Endometrium (tissue), 2 donors: ENCODE data around the gene TERB1.

Source experiments
- FAIRE-seq: peaks from 2 replicates; lab custom pipeline; 2012; peaks lifted over from hg19 to GRCh38; lab: Jason Lieb, UNC
- donor health status: control.
- donor health status: control.

TERB1 gene

GRCh38 chr16:66801320-66802105, at the start of gene TERB1:
Gene TERB1, minus strand, starts transcription at chr16:66801584. Its CDS starts 4,786 bp downstream, at chr16:66796798.
- FAIRE-seq: no peak

DNA sequence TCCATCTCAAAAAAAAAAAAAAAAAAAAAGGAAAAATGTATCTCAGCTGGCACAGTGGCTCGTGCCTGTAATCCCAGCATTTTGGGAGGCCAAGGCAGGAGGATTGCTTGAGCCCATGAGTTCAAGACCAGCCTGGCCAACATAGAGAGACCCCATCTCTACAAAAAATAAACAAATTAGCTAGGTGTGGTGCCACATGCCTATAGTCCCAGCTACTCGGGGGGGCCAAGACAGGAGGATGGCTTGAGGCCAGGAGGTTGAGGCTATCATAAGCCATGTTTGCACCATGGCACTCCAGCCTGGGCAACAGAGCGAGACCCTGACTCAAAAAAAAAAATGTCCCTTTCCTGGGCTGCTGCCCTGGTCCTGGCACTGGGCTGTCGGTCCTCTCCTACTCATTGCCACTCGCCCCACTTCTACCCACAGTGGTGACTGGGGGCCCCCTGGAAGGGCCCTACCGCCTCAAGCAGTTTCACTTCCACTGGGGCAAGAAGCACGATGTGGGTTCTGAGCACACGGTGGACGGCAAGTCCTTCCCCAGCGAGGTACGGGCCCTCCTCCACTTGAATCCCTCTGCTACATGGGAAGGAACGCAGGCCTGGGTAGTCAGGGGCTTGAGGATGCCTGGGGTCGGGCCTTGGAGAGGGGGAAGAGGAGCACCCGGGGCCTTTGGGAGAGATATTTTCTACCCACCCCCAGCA, 48.9 kb upstream of the TERB1 start:
- no peak for FAIRE-seq

- FAIRE-seq: no peak
These were observed 48.2 kb upstream of the TERB1 start for GRCh38 chr16:66849549-66849948.

- no peak for FAIRE-seq
These were observed 47.6 kb upstream of the TERB1 start for GRCh38 chr16:66849021-66849420.

GRCh38 chr16:66848172-66848571, 46.8 kb upstream of the TERB1 start:
- FAIRE-seq: no peak

DNA sequence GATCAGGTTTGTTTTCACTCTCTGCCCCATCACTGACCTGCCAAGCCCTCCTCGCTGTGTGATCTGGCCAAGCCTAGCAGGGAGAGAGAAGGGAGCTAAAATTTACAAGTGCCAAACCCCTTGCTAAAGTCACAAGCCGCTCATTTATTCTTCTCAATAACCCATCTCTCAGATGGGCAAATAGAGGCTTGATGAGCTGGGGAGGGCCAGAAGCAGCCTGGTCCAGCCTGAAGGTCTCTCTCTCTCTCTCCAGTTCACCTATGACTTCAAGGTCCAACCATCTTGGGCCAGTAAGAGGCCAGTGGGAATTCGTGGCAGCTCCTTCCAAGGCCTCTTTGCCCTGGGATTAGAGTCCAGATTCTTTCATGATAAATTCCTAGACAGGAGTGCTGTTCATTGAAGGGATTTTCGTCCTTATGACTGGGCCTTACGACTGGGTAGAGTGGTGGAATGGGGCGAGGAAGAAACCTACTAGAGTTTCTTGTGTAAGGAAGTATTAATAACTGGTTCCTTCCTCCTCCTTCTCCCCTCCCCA, 46.2 kb upstream of the TERB1 start:
- FAIRE-seq: no peak

GRCh38 chr16:66846831-66847230, 45.4 kb upstream of the TERB1 start:
- FAIRE-seq: no peak

- FAIRE-seq: no peak
These were observed 44.9 kb upstream of the TERB1 start for GRCh38 chr16:66846266-66846665.

DNA sequence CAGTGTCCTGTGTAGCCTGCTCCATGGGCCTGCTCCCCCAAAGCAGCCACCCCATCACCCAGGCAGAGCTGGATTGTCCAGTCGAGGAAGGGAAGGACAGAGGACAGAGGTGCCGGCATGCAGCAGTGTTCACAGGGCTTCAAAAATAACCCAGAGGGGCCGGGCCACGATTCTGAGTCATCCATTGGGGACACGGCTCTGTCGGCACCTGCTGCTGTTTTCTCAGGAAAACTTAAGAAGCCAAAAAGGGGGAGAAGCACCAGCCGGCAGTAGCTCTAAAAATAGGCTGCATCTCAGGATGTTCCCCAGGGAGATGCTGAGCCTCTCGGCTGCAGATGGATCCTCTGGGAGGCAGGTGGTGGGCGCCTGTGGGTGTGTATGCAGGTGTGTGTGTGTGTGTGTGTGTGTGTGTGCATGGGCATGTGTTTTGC, 44.4 kb upstream of the TERB1 start:
- no peak for FAIRE-seq

- no peak for FAIRE-seq
These were observed 43.7 kb upstream of the TERB1 start for GRCh38 chr16:66845080-66845410.

- no peak for FAIRE-seq
These were observed 43.1 kb upstream of the TERB1 start, which contains the start of gene CA7 for GRCh38 chr16:66844342-66845079. Gene CA7, plus strand, starts transcription at chr16:66844414. Its CDS starts 74 bp downstream, at chr16:66844488.

DNA sequence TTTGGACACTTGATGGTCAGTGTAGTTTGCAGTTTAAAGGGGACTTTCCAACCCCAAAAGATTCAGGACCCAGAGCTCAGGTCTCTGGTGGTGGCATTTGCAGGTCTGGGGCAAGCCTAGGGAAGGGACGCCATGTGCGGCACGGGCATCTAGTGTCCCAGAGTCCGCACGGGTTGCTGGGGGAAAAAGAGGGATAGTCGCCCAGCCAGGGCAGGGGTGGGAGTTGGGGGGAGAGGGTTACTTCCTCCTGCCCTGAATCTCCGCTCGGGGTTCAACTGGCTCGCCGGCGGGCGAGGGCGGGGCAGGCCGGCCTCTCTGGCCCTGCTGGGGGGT, 42.6 kb upstream of the TERB1 start:
- no peak for FAIRE-seq

DNA sequence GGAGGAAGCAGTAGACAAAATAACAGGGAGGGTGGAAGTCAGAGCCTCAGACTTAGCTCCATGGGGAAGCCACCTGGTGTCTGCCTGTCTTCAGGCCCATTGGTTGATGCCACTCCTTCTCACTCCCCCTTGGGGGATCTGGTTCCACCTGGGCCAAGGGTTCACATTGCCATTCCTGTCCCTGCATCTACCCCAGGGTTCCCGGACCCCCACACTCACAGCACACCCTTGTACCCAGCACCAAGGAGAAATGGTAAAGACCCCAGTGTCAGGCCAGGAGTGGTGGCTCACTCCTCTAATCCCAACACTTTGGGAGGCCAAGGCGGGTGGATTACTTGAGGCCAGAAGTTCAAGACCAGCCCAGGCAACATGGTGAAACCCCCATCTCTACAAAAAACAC, 41.8 kb upstream of the TERB1 start:
- FAIRE-seq: no peak

GRCh38 chr16:66842765-66843164, 41.4 kb upstream of the TERB1 start:
- FAIRE-seq: no peak

GRCh38 chr16:66841366-66841765, 40.0 kb upstream of the TERB1 start:
- FAIRE-seq: no peak

DNA sequence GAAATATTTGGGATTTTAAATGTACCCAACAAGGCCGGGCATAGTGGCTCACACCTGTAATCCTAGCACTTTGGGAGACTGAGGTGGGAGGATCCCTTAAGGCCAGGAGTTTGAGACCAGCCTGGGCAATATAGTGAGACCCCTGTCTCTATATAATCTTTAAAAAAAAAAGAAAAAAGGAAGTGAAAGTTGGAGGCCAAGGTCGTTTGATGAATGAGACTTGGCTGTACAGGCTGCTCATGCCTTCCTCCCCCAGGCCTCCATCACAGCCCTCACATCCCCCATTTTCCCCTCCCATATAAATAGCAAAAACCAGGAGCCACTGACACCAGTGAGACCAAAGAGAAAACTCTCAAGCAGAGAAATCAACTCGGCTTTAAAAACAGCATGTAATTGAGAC, 39.5 kb upstream of the TERB1 start:
- FAIRE-seq: no peak

DNA sequence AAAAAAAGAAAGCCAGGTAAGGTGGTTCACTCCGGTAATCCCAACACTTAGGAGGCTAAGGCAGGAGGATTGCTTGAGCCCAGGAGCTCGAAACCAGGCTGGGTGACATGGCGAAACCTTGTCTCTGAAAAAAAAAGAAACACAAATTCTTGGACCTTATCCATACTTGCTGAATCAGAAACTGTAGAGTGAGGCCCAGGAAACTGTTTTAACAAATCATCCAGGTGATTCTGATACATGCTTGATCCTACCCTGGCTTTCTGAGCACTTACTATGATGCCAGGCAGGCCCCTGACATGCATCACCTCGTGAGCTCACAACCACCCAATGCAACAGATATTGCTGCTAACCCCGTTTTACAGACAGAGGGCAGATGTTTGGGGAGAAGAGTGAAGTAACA, 33.4 kb upstream of the TERB1 start:
- no peak for FAIRE-seq

- no peak for FAIRE-seq
These were observed 31.4 kb upstream of the TERB1 start for GRCh38 chr16:66832661-66833305.

DNA sequence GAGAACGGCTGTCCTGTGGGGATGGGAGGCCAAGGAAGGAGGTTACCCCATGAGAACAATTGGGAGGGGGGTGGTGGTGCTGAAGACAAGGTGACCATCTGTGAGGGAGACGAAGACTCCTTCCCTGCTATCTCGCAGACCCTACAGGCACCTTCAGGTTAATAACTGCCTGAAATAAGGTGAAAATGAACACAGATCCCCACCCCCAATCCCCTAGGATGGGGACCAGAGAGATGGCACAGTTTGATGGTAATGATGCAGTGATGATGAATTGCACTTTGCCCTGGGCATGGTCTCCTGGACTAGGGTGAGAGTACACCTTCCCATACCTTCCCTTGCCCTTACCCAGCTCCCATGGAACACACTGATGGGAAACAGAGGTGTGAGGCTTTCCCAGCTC, 30.8 kb upstream of the TERB1 start:
- FAIRE-seq: no peak

GRCh38 chr16:66830422-66831404, 29.3 kb upstream of the TERB1 start, which contains the start of gene NAE1:
Gene NAE1, minus strand, starts transcription at chr16:66830976. Its CDS starts 77 bp downstream, at chr16:66830899.
- no peak for FAIRE-seq

DNA sequence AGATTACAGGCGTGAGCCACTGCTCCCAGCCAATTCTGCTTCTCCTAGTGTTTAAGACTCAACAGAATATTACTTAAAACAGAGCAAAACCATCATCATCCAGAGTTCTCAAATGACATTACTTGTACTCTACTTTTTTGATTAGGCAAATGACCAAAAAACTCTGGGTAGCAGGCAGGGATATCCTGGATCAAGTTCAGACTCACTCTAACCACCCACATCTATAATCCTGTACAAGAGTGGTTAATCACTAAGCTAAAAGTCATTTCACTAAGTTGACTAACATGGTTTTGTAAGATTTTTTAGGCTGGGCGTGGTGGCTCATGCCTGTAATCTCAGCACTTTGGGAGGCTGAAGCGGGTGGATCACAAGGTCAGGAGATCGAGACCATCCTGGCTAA, 22.6 kb upstream of the TERB1 start:
- FAIRE-seq: no peak
